Right lobe of liver (tissue), 6 donors: Measurements from ENCODE around the gene GLIS1. TPM values are rescaled to one million over a fixed set of nuclear protein-coding genes. Genes with fewer than 3 reads are reported as not detected.

ENCODE experiments used
- ATAC-seq, 4 donors: fragments of 200-7000 bp; cut with Tn5 transposase; one replicate each; pipeline ENCODE4 v1.9.1; 2020; ENCODE audit warnings: mild to moderate bottlenecking in 4 of 4, moderate library complexity in 4 of 4
- DNase-seq, 3 donors: peaks; one replicate each; pipeline ENCODE4 v3.0.0-alpha.2; 2020
- H3K27ac ChIP-seq, 3 donors: fragments of 200-600 bp; one replicate each; pipeline ENCODE4 v1.8.0; 2022
- H3K27me3 ChIP-seq, 2 donors: fragments of 200-600 bp; one replicate each; pipeline ENCODE4 v1.8.0; 2022
- H3K36me3 ChIP-seq, 4 donors: fragments of 200-600 bp; sonication (generic) in 1 of 4; one replicate each; pipeline versions ENCODE4 v1.5.1 to v1.8.0; 2017 to 2022; ENCODE audit warnings: control low read depth in 1 of 4
- H3K4me1 ChIP-seq, 4 donors: fragments of 200-600 bp; sonication (generic) in 1 of 4; one replicate each; pipeline versions ENCODE4 v1.5.1 to v1.8.0; 2017 to 2022; ENCODE audit warnings: control low read depth in 1 of 4
- H3K4me3 ChIP-seq, 3 donors: fragments of 200-600 bp; one replicate each; pipeline ENCODE4 v1.8.0; 2022
- H3K9me3 ChIP-seq, 4 donors: fragments of 200-600 bp; sonication (generic) in 1 of 4; one replicate each; pipeline versions ENCODE4 v1.5.1 to v1.8.0; 2017 to 2022; ENCODE audit warnings: control low read depth in 1 of 4
- CTCF ChIP-seq, 4 donors: fragments of 200-600 bp in 3 of 4; fragments of 450-650 bp in 1 of 4; IDR thresholded peaks; one replicate each; pipeline versions ENCODE4 v1.5.1 to v1.8.0; 2016 to 2022; ENCODE audit warnings: antibody characterized with exemption in 4 of 4, mild to moderate bottlenecking in 2 of 4
- POLR2A ChIP-seq: fragments of 450-650 bp; IDR thresholded peaks from one replicate; pipeline ENCODE4 v1.6.1; 2017; ENCODE audit warnings: antibody characterized with exemption, mild to moderate bottlenecking
- WGBS: methylation state at CpG from one replicate; pipeline ENCODE4 v1.1.6; 2018; ENCODE audit warnings: low coverage, low lambda C conversion rate; ENCODE audit not compliant: insufficient coverage; ENCODE audit errors: missing lambda C conversion rate; 5-methylcytosine and 5-hydroxymethylcytosine counted together
- intact Hi-C, 2 donors: fragments of 100-400 bp; cut with DNase I; formaldehyde crosslinking; loops; one replicate each; pipeline versions ENCODE4 v1.11.2 to v1.14.1; 2022
- total RNA-seq, 6 experiments: library from RNA; depleted of rRNA in 2 of 6; stranded (reverse); fragments of >200 nt in 2 of 6; fragmentation: NEBNext Ultra II Directional in 3 of 6; extraction: Animal tissue kit (Norgen Biotek cat#: 25700) in 3 of 6; gene quantifications; one replicate each; pipeline versions ENCODE4 v1.1.0 to v1.2.4, GENCODE V29; 2016 to 2023
- donor health status: DM: no; HTN: yes; CAD: no.
- donor health status: DM: no; HTN: no; CAD: no.
- donor health status: DM: no; HTN: no; CAD: no.
- donor health status: DM: no; HTN: yes; CAD: no.
- donor health status: DM: no; HTN: yes; CAD: no.

GLIS1 gene
- total RNA-seq, 6 experiments from 2014 or later = not detected

GRCh38 chr1:53691326-53691725, 47.6 kb downstream of the GLIS1 start:
- H3K4me1 ChIP-seq = no peaks in the 10 kb centered on the region
- no peak overlapping the region for H3K4me3 ChIP-seq
- intact Hi-C loops = no loop called here
- H3K9me3 ChIP-seq = no peaks in the 10 kb centered on the region
- no peaks in the 10 kb centered on the region for H3K36me3 ChIP-seq
- ATAC-seq (no peak), DNase-seq (no peak)
- TF ChIP-seq CTCF (IDR thresholded peaks at IDR 0.05) = no peak
- TF ChIP-seq POLR2A = no peak
- WGBS = 73% methylated on average over 5 of the region's 7 CpGs
- no peaks in the 10 kb centered on the region for H3K27me3 ChIP-seq
- no peak overlapping the region for H3K27ac ChIP-seq

GRCh38 chr1:53690411-53690810, 48.6 kb downstream of the GLIS1 start:
- H3K4me1 ChIP-seq = no peaks in the 10 kb centered on the region
- no peak overlapping the region for H3K27ac ChIP-seq
- no peaks in the 10 kb centered on the region for H3K27me3 ChIP-seq
- 49% methylated on average over 8 of the region's 11 CpGs for WGBS
- H3K9me3 ChIP-seq = no peaks in the 10 kb centered on the region
- intact Hi-C loops = no loop called here
- ATAC-seq = no peak
- TF ChIP-seq POLR2A (no peak), CTCF (IDR thresholded peaks at IDR 0.05) (no peak)
- H3K4me3 ChIP-seq = no peak overlapping the region
- no peak for DNase-seq
- no peaks in the 10 kb centered on the region for H3K36me3 ChIP-seq

DNA sequence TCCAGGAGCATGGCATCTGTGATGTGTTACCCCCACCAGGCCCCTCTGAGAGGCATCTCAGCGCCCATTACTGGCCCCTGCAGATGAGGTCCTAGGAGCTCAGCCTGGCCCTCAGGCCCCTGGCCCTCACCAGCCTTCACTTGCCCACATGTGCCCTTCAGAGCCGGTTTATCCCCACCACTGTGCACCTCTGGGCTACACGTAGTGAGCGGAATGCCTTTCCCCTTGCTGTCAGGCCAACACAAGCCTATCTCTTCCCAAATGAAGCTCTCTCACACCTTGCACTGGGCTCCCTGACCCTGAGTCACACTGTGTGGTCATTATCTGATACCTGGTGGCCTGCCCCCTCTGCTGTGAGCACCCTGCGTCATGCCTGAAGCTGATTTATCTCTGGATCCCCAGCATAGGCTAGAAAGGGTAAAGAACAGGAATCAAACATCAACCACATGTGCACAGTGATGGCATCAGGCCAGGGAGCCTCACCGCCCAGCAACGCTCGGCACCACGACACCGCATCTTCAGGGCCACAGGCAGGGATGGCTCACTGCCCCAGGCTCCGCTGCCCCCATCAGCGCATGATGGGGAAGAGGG, 49.1 kb downstream of the GLIS1 start:
- Histone ChIP-seq H3K4me1 (no peaks in the 10 kb centered on the region), H3K36me3 (no peaks in the 10 kb centered on the region), H3K27me3 (no peaks in the 10 kb centered on the region), H3K27ac (no peak overlapping the region), H3K9me3 (no peaks in the 10 kb centered on the region), H3K4me3 (no peak overlapping the region)
- WGBS = 61% methylated on average over 3 of the region's 12 CpGs
- no peak for TF ChIP-seq CTCF (IDR thresholded peaks at IDR 0.05)
- TF ChIP-seq POLR2A = no peak
- DNase-seq = no peak
- intact Hi-C loops = no loop called here
- ATAC-seq = no peak

GRCh38 chr1:53689223-53689622, 49.7 kb downstream of the GLIS1 start:
- Histone ChIP-seq H3K27ac (no peak overlapping the region), H3K4me3 (no peak overlapping the region), H3K36me3 (no peaks in the 10 kb centered on the region), H3K4me1 (no peaks in the 10 kb centered on the region), H3K9me3 (no peaks in the 10 kb centered on the region), H3K27me3 (no peaks in the 10 kb centered on the region)
- no peak for DNase-seq
- no peak for TF ChIP-seq POLR2A
- TF ChIP-seq CTCF (IDR thresholded peaks at IDR 0.05) = no peak
- no peak for ATAC-seq
- WGBS = 17% methylated on average over 2 of the region's 4 CpGs
- intact Hi-C loops = no loop called here
